Spleen (tissue), 11 donors: ENCODE data around the gene MORN3. TPM values are rescaled to one million over a fixed set of nuclear protein-coding genes. Genes with fewer than 3 reads are reported as not detected.
"Not testable (repeated sequence)": the region's sequence is repeated elsewhere in the genome, so short reads cannot be mapped to it uniquely, and the experiment has no call there.

Source experiments
- DNase-seq: peaks from one replicate; pipeline ENCODE4 v3.0.0-alpha.2; 2020
- H3K27ac ChIP-seq, 8 donors: fragments of 200-600 bp; sonication (generic) in 7 of 8; 1 replicate in 4 of 8; 2 replicates in 4 of 8; pipeline versions ENCODE4 v1.5.0 to v1.8.0; 2016 to 2021; ENCODE audit warnings: inconsistent platforms in 4 of 8, mild to moderate bottlenecking in 4 of 8, moderate library complexity in 1 of 8
- H3K27me3 ChIP-seq, 7 donors: fragments of 200-600 bp; sonication (generic) in 6 of 7; replicated peaks in 1 of 7; 1 replicate in 4 of 7; 2 replicates in 3 of 7; pipeline versions ENCODE4 v1.5.0 to v1.8.0; 2016 to 2021; ENCODE audit warnings: inconsistent platforms in 3 of 7, mild to moderate bottlenecking in 1 of 7
- H3K36me3 ChIP-seq, 6 donors: fragments of 200-600 bp; sonication (generic) in 5 of 6; 1 replicate in 4 of 6; 2 replicates in 2 of 6; pipeline versions ENCODE4 v1.5.0 to v1.8.0; 2016 to 2021; ENCODE audit warnings: inconsistent platforms in 2 of 6
- H3K4me1 ChIP-seq, 6 donors: fragments of 200-600 bp; sonication (generic) in 5 of 6; 1 replicate in 3 of 6; 2 replicates in 3 of 6; pipeline versions ENCODE4 v1.5.0 to v1.8.0; 2016 to 2021; ENCODE audit warnings: inconsistent platforms in 3 of 6
- H3K4me3 ChIP-seq, 8 donors: fragments of 200-600 bp; sonication (generic) in 7 of 8; 1 replicate in 4 of 8; 2 replicates in 4 of 8; pipeline versions ENCODE4 v1.5.0 to v1.8.0; 2016 to 2021; ENCODE audit warnings: inconsistent platforms in 4 of 8, mild to moderate bottlenecking in 4 of 8, moderate library complexity in 2 of 8
- H3K9me3 ChIP-seq, 8 donors: fragments of 200-600 bp; sonication (generic) in 7 of 8; 1 replicate in 4 of 8; 2 replicates in 4 of 8; pipeline versions ENCODE4 v1.5.0 to v1.8.0; 2016 to 2021; ENCODE audit warnings: inconsistent platforms in 4 of 8
- POLR2A ChIP-seq, 3 donors: fragments of 450-650 bp; IDR thresholded peaks; one replicate each; pipeline ENCODE4 v1.5.1; 2017; ENCODE audit warnings: antibody characterized with exemption in 3 of 3, mild to moderate bottlenecking in 1 of 3
- POLR2AphosphoS5 ChIP-seq, 3 donors: sonication (generic); formaldehyde crosslinking; IDR thresholded peaks; one replicate each; pipeline ENCODE4 v1.5.1; 2017; ENCODE audit warnings: antibody characterized with exemption in 3 of 3
- WGBS, 5 donors: extraction: QIAGEN DNeasy Blood & Tissue Kit in 3 of 5; methylation state at CpG; one replicate each; pipeline versions ENCODE4 v1.1.5 to v1.1.7; 2013 to 2018; 5-methylcytosine and 5-hydroxymethylcytosine counted together
- intact Hi-C: fragments of 100-400 bp; cut with DNase I; formaldehyde crosslinking; loops from one replicate; pipeline ENCODE4 v1.15.0; 2023; ENCODE audit warnings: low total_unique reads
- polyA plus RNA-seq, 3 donors: library from polyadenylated mRNA; stranded (reverse); fragments of 200-250 nt; gene quantifications; one replicate each; pipeline ENCODE4 v1.2.1, GENCODE V29; 2013
- total RNA-seq, 7 donors: library from RNA; depleted of rRNA in 3 of 7; stranded (reverse); fragments of >200 nt in 3 of 7; fragmentation: NEBNext Ultra II Directional in 4 of 7; extraction: Animal tissue kit (Norgen Biotek cat#: 25700) in 4 of 7; gene quantifications; one replicate each; pipeline versions ENCODE4 v1.1.0 to v1.2.1, GENCODE V29; 2016 to 2021
- TF ChIP-seq, protein P1 (sequence below), 11 experiments: fragments of 200-600 bp in 7 of 11; fragments of 450-650 bp in 4 of 11; sonication (generic) in 4 of 11; IDR thresholded peaks in 8 of 11; conservative IDR thresholded peaks in 3 of 11; 1 replicate in 7 of 11; 2 replicates in 4 of 11; pipeline versions ENCODE4 v1.4.0 to v1.8.0; 2016 to 2021; ENCODE audit warnings: antibody characterized with exemption in 11 of 11, inconsistent platforms in 4 of 11, mild to moderate bottlenecking in 1 of 11
- donor health status: healthy with polysubstance abuse.
- donor health status: DM: no; HTN: no; CAD: no; lungs with moderate emphysema.
- donor health status: DM: no; HTN: no; CAD: no.
- donor health status: Bipolar disorder and iron deficiency.
- donor health status: healthy.
- donor health status: DM: no; HTN: no; CAD: no.
- donor health status: DM: yes; HTN: yes; CAD: no.

MORN3 gene
- total and polyA plus RNA-seq, 10 donors: 0.17 to 2.5 (median 1.0) TPM; not detected in 1

DNA sequence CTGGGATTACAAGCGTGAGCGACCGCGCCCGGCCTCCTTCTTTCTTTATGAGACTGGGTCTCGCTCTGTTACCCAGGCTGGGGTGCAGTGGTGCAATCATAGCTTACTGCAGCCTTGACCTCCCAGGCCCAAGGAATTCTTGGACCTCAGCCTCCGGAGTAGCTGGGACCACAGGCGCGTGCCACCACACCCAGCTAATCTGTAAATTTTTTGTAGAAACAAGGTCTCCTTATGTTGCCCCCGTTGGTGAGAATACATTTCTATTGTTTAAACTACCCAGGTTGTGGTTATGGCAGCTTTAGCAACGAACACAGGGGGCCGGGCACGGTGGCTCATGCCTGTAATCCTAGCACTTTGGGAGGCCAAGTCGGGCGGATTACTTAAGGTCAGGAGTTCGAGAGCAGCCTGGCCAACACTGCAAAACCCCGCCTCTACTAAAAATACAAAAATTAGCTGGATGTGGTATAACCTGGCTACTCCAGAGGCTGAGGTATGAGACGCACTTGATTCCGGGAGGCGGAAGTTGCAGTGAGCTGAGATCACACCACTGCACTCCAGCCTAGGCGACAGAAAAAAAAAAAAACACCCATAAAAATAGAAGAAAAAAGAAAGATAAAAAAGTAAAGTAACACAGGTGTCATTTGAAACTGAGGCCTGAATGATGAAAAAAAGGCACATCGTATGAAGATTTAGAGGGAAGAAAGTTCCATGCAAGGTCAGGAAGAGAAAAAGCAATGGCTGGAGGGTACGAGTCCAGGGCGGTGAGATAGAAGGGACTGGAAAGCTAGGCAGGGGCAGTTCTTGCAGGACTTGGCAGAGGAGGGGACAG is 42.1 kb upstream of the MORN3 start:
- Histone ChIP-seq H3K9me3 (no peaks in the 10 kb centered on the region), H3K4me3 (peak overlapping the region; percentile 83 to 99 (median 94)), H3K27me3 (no peaks in the 10 kb centered on the region), H3K4me1 (peaks cover 7 to 41% (median 24%) of the 10 kb centered on the region in 6 donors), H3K36me3 (no peaks in the 10 kb centered on the region), H3K27ac (peak overlapping the region in 7 of 8 donors; percentile 72 to 93 (median 87))
- WGBS, 5 donors: 51 to 62% (median 53%) methylated on average over 24 of the region's 24 CpGs
- intact Hi-C loops: no loop called here
- TF ChIP-seq, protein P1, sequence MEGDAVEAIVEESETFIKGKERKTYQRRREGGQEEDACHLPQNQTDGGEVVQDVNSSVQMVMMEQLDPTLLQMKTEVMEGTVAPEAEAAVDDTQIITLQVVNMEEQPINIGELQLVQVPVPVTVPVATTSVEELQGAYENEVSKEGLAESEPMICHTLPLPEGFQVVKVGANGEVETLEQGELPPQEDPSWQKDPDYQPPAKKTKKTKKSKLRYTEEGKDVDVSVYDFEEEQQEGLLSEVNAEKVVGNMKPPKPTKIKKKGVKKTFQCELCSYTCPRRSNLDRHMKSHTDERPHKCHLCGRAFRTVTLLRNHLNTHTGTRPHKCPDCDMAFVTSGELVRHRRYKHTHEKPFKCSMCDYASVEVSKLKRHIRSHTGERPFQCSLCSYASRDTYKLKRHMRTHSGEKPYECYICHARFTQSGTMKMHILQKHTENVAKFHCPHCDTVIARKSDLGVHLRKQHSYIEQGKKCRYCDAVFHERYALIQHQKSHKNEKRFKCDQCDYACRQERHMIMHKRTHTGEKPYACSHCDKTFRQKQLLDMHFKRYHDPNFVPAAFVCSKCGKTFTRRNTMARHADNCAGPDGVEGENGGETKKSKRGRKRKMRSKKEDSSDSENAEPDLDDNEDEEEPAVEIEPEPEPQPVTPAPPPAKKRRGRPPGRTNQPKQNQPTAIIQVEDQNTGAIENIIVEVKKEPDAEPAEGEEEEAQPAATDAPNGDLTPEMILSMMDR (IDR thresholded peaks at IDR 0.05 in 8 of 11, conservative IDR thresholded peaks at IDR 0.05 in 3 of 11): no peak
- TF ChIP-seq POLR2A (IDR thresholded peaks at IDR 0.05) (no peak), POLR2AphosphoS5 (IDR thresholded peaks at IDR 0.05) (no peak)
- DNase-seq: no peak

DNA sequence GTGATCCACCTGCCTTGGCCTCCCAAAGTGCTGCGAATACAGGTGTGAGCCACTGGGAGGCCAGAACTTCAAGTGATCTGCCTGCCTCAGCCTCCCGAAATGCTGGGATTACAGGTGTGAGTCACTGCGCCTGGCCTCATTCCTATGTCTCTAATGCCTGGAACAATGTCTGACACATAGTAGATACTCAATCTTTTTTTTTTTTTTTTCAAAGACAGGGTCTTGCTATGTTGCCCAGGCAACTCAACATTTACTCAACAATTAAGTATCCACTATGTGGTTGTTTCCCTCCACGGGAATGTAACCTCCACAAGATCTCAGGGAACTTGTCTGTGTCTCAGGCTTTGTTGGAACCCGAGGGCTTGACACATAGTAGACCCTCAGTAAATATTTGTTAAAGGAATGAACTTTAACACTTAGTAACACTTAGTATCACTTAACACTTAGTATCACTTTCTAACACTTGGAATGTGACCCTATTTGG is 40.1 kb upstream of the MORN3 start:
- no peak for DNase-seq
- Histone ChIP-seq H3K27me3 (no peaks in the 10 kb centered on the region), H3K9me3 (peaks cover 0 to 5% (median 0%) of the 10 kb centered on the region in 8 donors), H3K27ac (no peak overlapping the region), H3K4me3 (no peak overlapping the region), H3K4me1 (peaks cover 7 to 41% (median 24%) of the 10 kb centered on the region in 6 donors), H3K36me3 (no peaks in the 10 kb centered on the region)
- 85 to 93% (median 88%) methylated on average over 5 of the region's 5 CpGs for WGBS, 5 donors
- intact Hi-C loops: loop anchor here (10.0 kb wide), 1 partner anchor 185 kb away; no protein-coding TSS in a partner anchor
- TF ChIP-seq POLR2A (IDR thresholded peaks at IDR 0.05) (no peak), POLR2AphosphoS5 (IDR thresholded peaks at IDR 0.05) (no peak)
- TF ChIP-seq, protein P1 (IDR thresholded peaks at IDR 0.05 in 8 of 11, conservative IDR thresholded peaks at IDR 0.05 in 3 of 11): no peak

DNA sequence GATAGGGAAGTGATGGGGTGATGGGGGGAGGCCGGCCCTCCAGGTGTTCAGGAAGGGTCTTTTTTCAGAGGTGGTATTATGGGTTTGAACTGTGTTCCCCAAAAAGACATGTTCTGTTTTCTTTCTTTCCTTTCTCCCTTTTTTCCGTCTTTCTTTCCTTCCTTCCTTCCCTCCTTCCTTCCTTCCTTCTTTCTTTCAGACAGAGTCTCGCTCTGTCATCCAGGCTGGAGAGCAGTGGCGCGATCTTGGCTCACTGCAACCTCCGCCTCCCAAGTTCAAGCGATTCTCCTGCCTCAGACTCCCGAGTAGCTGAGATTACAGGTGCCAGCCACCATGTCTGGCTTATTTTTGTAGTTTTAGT is 39.6 kb upstream of the MORN3 start:
- intact Hi-C loops: loop anchor here (10.0 kb wide), 1 partner anchor 186 kb away; no protein-coding TSS in a partner anchor
- H3K4me1 ChIP-seq: peaks cover 7 to 38% (median 23%) of the 10 kb centered on the region in 6 donors
- not testable (repeated sequence) for DNase-seq, H3K9me3 ChIP-seq, H3K27me3 ChIP-seq, H3K4me3 ChIP-seq, H3K36me3 ChIP-seq, H3K27ac ChIP-seq
- 69 to 80% (median 76%) methylated on average over 8 of the region's 8 CpGs for WGBS, 5 donors

DNA sequence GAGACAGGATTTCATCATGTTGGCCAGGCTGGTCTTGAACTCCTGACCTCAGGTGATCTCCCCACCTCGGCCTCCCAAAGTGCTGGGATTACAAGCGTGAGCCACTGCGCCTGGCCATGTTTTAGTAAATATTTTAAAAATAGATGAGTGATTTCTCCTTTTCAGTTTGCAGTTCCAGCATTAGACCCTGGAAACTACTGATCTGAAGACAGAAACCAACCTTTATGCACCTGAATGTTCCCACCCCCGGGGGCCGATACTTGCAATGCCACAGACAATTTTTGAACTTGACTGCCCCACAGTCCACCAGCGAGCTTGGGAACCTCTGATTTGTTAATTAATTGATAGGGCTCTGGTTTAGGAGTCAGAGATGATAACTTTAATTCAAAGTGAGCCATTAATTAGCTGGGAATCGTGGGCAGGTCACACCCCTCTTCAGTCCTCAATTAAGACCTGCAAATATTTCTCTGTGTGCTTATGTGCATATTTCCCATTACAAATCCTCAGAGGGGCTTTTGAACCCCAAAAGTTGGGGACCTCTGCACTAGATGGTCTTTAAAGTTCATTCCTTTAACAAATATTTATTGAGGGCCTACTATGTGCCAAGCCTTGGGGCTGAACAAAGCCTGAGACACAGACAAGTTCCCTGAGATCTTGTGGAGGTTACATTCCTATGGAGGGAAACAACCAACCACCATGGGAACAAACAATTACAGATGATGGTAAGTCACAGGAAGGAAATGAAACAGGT is 39.0 kb upstream of the MORN3 start:
- Histone ChIP-seq H3K27me3 (no peaks in the 10 kb centered on the region), H3K4me3 (no peak overlapping the region), H3K4me1 (peaks cover 5 to 32% (median 18%) of the 10 kb centered on the region in 6 donors), H3K27ac (no peak overlapping the region), H3K36me3 (no peaks in the 10 kb centered on the region), H3K9me3 (peaks cover 0 to 5% (median 0%) of the 10 kb centered on the region in 8 donors)
- TF ChIP-seq, protein P1 (IDR thresholded peaks at IDR 0.05 in 8 of 11, conservative IDR thresholded peaks at IDR 0.05 in 3 of 11): no peak
- WGBS, 5 donors: 69 to 87% (median 75%) methylated on average over 7 of the region's 7 CpGs
- DNase-seq: no peak
- intact Hi-C loops: loop anchor here (10.0 kb wide), 1 partner anchor 186 kb away; no protein-coding TSS in a partner anchor
